K562 (cell line): Measurements from ENCODE around the gene OR4L1. TPM values are rescaled to one million over a fixed set of nuclear protein-coding genes. Genes with fewer than 3 reads are reported as not detected.

ENCODE experiments used
- ATF3 ChIP-seq, 2 experiments: fragments of 450-650 bp in 1 of 2; sonication (generic) in 1 of 2; formaldehyde crosslinking in 1 of 2; IDR thresholded peaks in 1 of 2; conservative IDR thresholded peaks in 1 of 2; 2 replicates each; pipeline versions ENCODE4 v1.6.1 to v1.8.1; 2016 to 2023; ENCODE audit warnings: mild to moderate bottlenecking in 2 of 2, moderate library complexity in 2 of 2, inconsistent platforms in 1 of 2, missing genetic modification reagents in 1 of 2
- DPF2 ChIP-seq: fragments of 450-650 bp; IDR thresholded peaks from 2 replicates; pipeline ENCODE4 v1.6.1; 2016
- EP300 ChIP-seq: IDR thresholded peaks from 2 replicates; pipeline ENCODE4 v1.6.1; 2012; ENCODE audit warnings: low read length, improper control_type of control experiment
- EP400 ChIP-seq: fragments of 450-650 bp; IDR thresholded peaks from 2 replicates; pipeline ENCODE4 v1.6.1; 2017; ENCODE audit warnings: antibody characterized with exemption, mild to moderate bottlenecking, moderate library complexity
- FIP1L1 ChIP-seq: fragments of 200-400 bp; formaldehyde crosslinking; IDR thresholded peaks from 2 replicates; pipeline ENCODE4 v1.6.1; 2018; ENCODE audit warnings: mild to moderate bottlenecking, low read depth, low read length; ENCODE audit not compliant: poor library complexity, severe bottlenecking
- FOXK2 ChIP-seq, 2 experiments: fragments of 450-650 bp; IDR thresholded peaks in 1 of 2; conservative IDR thresholded peaks in 1 of 2; 2 replicates each; pipeline ENCODE4 v1.6.1; 2016; ENCODE audit warnings: low read depth in 2 of 2, mild to moderate bottlenecking in 1 of 2
- GATA2 ChIP-seq: sonication (generic); formaldehyde crosslinking; IDR thresholded peaks from 2 replicates; pipeline ENCODE4 v1.4.0; 2020; ENCODE audit warnings: mild to moderate bottlenecking, missing genetic modification reagents
- GATAD2B ChIP-seq: fragments of 450-650 bp; IDR thresholded peaks from 2 replicates; pipeline ENCODE4 v1.6.1; 2017; ENCODE audit warnings: mild to moderate bottlenecking, borderline replicate concordance
- HOMEZ ChIP-seq: fragments of 250-450 bp; sonication (Bioruptor Pico); IDR thresholded peaks from 2 replicates; pipeline ENCODE4 v1.4.0; 2020; ENCODE audit warnings: mild to moderate bottlenecking, moderate library complexity
- JUND ChIP-seq, 2 experiments: IDR thresholded peaks; 2 replicates in 1 of 2; 3 replicates in 1 of 2; pipeline ENCODE4 v1.6.1; 2011; ENCODE audit warnings: borderline replicate concordance in 2 of 2, low read depth in 2 of 2, low read length in 2 of 2, improper control_type of control experiment in 1 of 2, missing biosample characterization in 1 of 2, missing genetic modification characterization in 1 of 2, missing genetic modification reagents in 1 of 2
- MYC ChIP-seq, 2 experiments: fragments of 250-450 bp in 1 of 2; sonication (Bioruptor Pico) in 1 of 2; IDR thresholded peaks; 2 replicates each; pipeline versions ENCODE4 v1.5.1 to v1.6.1; 2012 to 2021; ENCODE audit warnings: low read depth in 2 of 2, borderline replicate concordance in 1 of 2, improper control_type of control experiment in 1 of 2, low read length in 1 of 2, mild to moderate bottlenecking in 1 of 2, moderate library complexity in 1 of 2
- POLR2B ChIP-seq: fragments of 450-650 bp; IDR thresholded peaks from 2 replicates; pipeline ENCODE4 v1.6.1; 2018; ENCODE audit warnings: low read depth; ENCODE audit not compliant: partially characterized antibody
- RERE ChIP-seq: sonication (generic); formaldehyde crosslinking; IDR thresholded peaks from 2 replicates; pipeline ENCODE4 v1.8.0; 2023; ENCODE audit warnings: missing genetic modification reagents, mild to moderate bottlenecking, borderline replicate concordance
- RNF2 ChIP-seq: sonication (generic); IDR thresholded peaks from 2 replicates; pipeline ENCODE4 v1.6.1; 2016
- SMARCA4 ChIP-seq: fragments of 450-650 bp; IDR thresholded peaks from 2 replicates; pipeline ENCODE4 v1.6.1; 2016
- SMARCC2 ChIP-seq: fragments of 450-650 bp; IDR thresholded peaks from 2 replicates; pipeline ENCODE4 v1.6.1; 2017; ENCODE audit warnings: antibody characterized with exemption, moderate library complexity, mild to moderate bottlenecking, low read depth
- SRSF1 ChIP-seq: fragments of 200-400 bp; formaldehyde crosslinking; IDR thresholded peaks from 2 replicates; pipeline ENCODE4 v1.6.1; 2017; ENCODE audit warnings: mild to moderate bottlenecking, low read depth, low read length, moderate library complexity
- ZBTB26 ChIP-seq: fragments of 450-650 bp; formaldehyde crosslinking; IDR thresholded peaks from 2 replicates; pipeline ENCODE4 v1.4.0; 2022; ENCODE audit warnings: missing genetic modification characterization
- ZNF274 ChIP-seq: IDR thresholded peaks from 2 replicates; pipeline ENCODE4 v1.6.1; 2011; ENCODE audit warnings: low read depth, mild to moderate bottlenecking, low read length, moderate library complexity, borderline replicate concordance
- polyA plus RNA-seq, 8 experiments: library from polyadenylated mRNA; depleted of rRNA in 4 of 8; stranded (reverse) in 5 of 8; unstranded in 3 of 8; fragments of >200 nt; fragmentation: Nextera tagmentation in 2 of 8; fragmentation: Illumina TruSeq in 1 of 8; extraction: Ambion mirVana in 2 of 8; extraction: Trizol in 1 of 8; gene quantifications; 2 replicates each; pipeline versions ENCODE4 v1.2.1 to v1.2.3, GENCODE V29; 2011 to 2014; ENCODE audit warnings: inconsistent platforms in 1 of 8, missing spikeins in 1 of 8
- total RNA-seq, 7 experiments: library from RNA; depleted of rRNA in 6 of 7; stranded (reverse); fragments of >200 nt in 6 of 7; fragmentation: Illumina TruSeq in 2 of 7; extraction: Trizol in 2 of 7; gene quantifications; 2 replicates each; pipeline versions ENCODE4 v1.2.1 to v1.2.3, GENCODE V29; 2011 to 2021; ENCODE audit warnings: low replicate concordance in 1 of 7

Gene OR4L1
- total and polyA plus RNA-seq, 9 of the 15 experiments (the other 6 are each of a cell fraction or from before 2014, with no cell fraction given): not detected

GRCh38 chr14:20044243-20044642, 15.6 kb upstream of the OR4L1 start (continued):
- TF ChIP-seq HOMEZ (CRISPR knock-in tag): no peak
- TF ChIP-seq ZBTB26 (CRISPR knock-in tag): no peak
- TF ChIP-seq FIP1L1: no peak
- no peak for TF ChIP-seq SMARCC2
- TF ChIP-seq EP400: no peak
- no peak for TF ChIP-seq SRSF1
- no peak for TF ChIP-seq MYC (IDR thresholded peaks at IDR 0.05; ENCODE audit: low read depth, low read length)
- no peak for TF ChIP-seq MYC (CRISPR knock-in tag; IDR thresholded peaks at IDR 0.05; ENCODE audit: borderline replicate concordance, low read depth)
- peak; percentile 69 for TF ChIP-seq GATA2 (CRISPR knock-in tag)
- TF ChIP-seq POLR2B: no peak
- TF ChIP-seq EP300: peak; percentile 2; the same call in 1 of the 2 replicates
- TF ChIP-seq JUND (IDR thresholded peaks at IDR 0.05; ENCODE audit: borderline replicate concordance, low read depth, low read length): peak; percentile 90
- TF ChIP-seq JUND (tag; IDR thresholded peaks at IDR 0.05; ENCODE audit: borderline replicate concordance, low read depth, low read length): peak; percentile 84; the same call in 2 of the 3 replicates
- TF ChIP-seq DPF2: peak; percentile 61; the same call in 1 of the 2 replicates
- TF ChIP-seq ATF3 (IDR thresholded peaks at IDR 0.05): peak; percentile 80
- TF ChIP-seq ATF3 (CRISPR knock-in tag; conservative IDR thresholded peaks at IDR 0.05): no peak
- 0 out of 4 replicates have a peak, but pooled peaks of 1 of the 2 experiments have one; percentile 16 for TF ChIP-seq FOXK2 (conservative IDR thresholded peaks at IDR 0.05 in 1 of 2, IDR thresholded peaks at IDR 0.05 in 1 of 2; ENCODE audit: low read depth in 2 of 2)
- TF ChIP-seq GATAD2B: no peak
- TF ChIP-seq ZNF274: no peak
- no peak for TF ChIP-seq RERE (CRISPR knock-in tag)
- no peak for TF ChIP-seq RNF2
- peak; percentile 75; the same call in 1 of the 2 replicates for TF ChIP-seq SMARCA4
